ENCODE results near the gene KHSRP. TPM values are rescaled to one million over a fixed set of nuclear protein-coding genes. Genes with fewer than 3 reads are reported as not detected.
"Not testable (repeated sequence)": the region's sequence is repeated elsewhere in the genome, so short reads cannot be mapped to it uniquely, and the experiment has no call there.

Gene KHSRP
- polyA plus RNA-seq, 5 donors = 211 to 355 (median 257) TPM

DNA sequence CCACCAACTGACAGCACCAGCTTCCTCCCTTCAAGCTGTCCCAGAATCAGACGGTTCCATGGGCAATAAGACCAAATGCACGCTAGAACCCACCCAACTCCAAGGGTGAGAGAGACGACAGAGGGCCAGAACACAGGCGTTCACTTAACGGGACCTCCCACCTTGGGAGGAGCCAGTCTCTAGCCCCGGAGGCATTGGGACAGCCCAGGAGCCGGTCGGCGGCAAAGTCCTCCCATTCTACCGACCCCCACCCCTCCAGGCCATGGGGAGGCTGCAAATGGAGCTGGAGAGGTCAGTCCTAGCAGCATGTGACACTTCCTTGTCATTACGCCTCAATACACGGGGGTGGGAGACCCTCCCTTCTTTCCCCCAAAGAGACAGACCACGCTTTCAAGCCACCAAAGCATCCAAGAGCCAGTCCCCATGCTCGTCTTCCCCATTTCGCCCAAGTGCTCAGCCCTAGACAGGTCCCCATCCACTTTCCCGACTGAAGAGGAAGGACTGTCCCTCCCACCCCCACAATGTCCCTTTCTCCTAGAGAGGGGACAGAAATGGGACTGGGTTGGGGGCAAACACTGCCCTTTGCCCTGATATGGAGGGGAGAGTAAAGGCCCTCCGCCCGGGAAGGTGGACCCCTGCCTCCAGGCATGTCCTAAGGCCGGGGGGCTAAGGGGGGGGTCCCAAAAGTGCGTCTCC, 964 bp downstream of the KHSRP start:
- peak in 1 of 2 donors; percentile 31 for DNase-seq

DNA sequence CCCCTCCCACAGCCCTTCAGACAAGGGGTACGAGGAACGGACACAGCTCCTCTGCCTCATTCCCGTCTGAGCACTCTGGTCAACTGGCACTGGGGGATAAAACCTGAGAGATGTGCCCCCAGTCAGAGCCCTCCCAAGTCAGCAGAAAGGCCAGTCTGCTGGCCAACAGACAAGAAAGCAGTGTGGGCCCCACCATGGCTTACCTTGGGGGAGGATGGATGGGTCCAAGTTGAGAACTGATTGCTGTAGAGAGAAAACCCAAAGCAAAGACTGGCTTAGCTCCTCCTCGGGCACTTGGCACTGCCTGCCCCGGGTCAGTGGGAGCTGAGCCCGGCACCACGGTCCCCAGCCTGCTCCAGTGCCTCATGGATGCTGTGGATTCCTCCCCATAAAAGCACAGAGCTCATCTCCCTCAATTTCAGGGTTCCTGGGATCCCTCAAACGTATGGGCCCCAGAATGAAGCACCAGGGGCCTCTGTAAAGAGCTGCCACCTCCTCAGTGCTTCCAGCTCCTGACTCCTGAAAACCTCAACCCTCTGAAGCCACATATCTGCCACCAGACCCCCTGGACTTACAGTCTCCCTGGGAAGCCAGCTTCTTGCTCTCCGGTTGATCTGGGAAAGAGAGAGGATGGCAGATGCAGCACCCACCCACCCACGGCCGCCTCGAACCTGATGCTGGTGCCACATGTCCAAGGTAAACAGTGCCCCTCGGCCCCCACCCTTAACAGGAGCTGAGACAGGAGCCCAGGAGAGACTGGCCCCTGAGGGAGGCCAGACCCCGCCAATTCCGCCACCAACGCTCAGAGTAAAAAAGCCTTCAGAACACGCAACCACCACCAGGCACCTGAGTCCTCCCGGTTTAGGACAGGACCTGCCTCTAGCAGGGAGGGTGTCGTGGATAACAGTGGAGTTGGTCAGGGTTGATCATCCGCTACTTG, 3.3 kb downstream of the KHSRP start:
- DNase-seq = no peak

DNA sequence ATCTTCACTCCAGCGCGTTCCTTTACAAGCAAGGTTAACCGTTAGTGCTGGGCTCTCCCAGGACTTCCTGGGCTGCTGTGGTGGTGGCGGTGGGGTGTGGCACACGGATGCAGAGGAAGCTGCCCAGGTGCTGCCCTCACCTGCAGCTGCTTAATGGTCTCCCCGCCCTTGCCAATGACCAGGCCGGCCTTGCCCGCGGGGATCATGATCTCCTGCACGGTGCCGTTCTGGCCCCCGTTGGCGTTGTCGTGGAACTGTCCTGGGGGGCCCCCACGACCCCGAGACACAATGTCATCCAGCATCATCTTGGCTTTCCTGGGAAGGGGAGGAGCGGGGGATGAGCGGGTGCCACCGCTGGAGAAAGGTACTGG, 6.1 kb downstream of the KHSRP start:
- DNase-seq = no peak

DNA sequence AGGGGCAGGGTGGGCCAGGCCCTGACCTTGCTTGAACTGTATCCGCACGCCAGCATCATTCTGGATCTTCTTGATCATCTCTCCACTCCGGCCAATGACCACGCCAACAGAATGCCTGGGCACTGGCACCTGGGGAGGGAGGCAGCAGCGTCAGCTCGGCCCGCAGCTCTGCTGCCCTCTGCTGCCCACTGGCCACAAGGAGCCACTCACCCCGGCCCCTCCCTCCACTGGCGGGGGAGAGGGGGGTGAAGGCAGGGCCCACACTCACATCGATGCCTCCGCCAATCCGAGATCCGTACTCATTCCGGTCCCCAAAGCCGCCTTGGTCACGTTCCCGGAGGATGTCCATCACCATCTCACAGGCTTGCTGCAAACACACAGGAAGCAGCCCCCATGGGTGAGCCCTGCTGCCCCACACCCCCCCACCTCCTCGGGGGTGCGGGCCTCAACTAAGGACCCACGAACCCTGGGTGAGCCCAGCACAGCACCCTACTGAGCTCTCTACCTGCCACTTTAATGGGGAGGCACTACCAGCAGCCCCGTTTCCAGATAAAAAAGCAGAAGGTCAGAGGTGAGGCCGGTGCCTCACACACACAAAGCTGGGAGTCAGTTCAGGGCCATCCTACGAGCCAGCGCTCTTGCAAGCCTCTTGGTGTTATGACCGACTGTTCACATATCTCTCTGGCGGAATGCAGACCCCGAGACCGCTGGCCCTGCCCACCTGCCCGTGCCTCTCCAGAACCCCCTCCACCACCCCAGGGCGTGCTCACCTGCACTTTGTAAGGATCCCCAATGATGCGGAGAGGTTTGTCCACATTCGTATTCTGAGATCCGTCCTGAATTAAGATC, 6.7 kb downstream of the KHSRP start:
- DNase-seq = no peak

DNA sequence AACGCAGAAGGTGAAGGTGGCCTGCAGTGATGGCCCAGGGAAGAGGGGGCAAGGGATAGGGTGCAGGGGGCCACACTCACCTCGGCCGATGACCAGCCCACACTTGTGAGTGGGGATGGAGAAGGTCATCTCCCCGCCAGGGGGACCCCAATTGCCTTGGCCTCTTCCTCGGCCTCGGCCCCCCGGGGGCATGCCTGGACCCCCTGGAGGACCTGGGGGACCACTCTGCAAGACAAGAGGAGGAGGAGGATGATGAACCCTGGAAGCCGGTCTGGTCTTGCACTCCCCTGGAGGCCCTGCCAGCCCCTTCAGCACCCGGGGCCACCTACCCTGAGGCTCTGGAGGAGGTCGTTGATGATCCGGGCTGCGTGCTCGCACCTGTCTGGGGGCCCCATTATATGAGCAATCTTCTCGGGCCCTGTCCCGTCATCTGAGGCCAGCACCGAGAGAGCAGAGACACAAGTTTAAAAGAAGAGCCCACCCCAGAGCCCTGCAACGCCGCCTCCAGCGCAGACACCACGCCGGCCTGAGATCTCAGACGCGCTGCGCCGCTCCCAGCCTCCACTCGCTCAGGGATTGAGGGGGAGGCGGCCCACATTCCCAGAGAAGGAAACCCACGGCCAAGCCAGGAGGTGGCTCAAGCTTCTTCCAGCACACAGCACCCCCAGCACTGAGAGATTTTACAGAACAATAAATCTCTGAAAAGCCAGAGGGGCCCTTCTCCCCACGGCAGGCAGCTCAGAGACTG, 7.8 kb downstream of the KHSRP start:
- no peak for DNase-seq

DNA sequence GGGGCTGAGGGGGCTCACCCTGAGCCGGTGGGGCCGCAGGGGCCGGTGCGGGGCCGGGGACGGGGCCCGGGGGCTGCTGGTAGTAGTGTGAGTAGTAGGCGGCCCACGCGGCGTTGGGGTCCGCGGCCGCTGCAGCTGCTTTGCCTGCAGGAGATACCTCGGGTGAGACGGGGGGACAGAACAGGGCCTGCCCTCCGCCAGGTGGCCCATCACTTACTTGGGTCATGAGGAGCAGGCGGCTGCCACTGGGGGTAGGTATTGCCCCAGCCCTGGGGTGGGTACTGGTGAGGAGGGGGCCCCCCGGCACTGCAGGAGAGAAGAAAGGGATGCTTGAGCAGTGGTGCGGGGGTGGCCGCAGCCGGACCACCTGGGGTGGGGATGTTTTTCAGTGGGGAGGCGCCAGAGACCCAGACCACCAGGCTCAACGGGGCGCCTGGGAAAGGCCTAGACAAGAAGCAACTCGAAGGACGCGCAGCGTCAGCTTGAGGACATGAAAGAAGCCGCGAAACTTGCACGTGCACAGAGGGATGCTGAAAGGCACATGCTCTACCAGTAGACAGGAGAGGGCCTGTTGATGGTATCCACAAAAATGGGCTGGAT, 8.9 kb downstream of the KHSRP start:
- no peak for DNase-seq

DNA sequence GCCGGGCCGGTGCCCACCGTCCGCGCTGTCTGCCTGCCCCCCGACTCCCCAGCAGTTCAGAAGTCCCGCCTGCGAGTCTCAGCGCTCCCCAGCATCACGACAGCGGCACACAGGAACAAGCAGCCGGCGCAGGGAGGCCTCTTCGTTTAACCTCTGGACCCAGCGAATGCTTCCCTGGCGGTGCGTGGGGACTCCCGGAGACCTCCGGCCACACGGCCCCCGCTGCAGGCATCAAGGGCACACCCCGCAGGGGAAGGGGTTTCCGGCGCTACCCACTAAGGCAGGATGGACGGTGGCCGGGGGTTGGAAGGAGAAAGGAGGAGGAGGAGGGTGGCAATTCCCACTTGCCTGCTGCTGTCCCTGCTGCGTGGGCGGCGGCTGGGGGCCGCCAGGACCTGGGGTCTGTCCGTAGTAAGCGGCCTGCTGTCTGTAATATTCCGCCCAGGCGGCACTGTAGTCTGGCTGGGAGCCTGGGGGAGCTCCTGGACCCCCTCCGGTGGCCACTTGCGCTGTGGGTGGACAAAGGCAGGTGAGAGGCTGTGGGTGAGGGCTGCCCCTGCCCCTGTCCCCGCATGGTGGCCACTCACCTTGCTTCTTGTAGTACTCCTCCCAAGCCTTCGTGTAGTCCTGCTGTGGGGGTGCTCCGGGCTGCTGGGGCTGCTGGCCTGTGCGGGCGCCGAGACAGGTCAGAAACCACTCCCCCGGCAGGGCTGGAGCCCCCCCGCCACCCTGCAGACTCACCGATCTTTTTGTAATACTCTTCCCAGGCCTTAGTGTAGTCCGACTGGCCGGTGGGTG, 9.6 kb downstream of the KHSRP start:
- no peak for DNase-seq

DNA sequence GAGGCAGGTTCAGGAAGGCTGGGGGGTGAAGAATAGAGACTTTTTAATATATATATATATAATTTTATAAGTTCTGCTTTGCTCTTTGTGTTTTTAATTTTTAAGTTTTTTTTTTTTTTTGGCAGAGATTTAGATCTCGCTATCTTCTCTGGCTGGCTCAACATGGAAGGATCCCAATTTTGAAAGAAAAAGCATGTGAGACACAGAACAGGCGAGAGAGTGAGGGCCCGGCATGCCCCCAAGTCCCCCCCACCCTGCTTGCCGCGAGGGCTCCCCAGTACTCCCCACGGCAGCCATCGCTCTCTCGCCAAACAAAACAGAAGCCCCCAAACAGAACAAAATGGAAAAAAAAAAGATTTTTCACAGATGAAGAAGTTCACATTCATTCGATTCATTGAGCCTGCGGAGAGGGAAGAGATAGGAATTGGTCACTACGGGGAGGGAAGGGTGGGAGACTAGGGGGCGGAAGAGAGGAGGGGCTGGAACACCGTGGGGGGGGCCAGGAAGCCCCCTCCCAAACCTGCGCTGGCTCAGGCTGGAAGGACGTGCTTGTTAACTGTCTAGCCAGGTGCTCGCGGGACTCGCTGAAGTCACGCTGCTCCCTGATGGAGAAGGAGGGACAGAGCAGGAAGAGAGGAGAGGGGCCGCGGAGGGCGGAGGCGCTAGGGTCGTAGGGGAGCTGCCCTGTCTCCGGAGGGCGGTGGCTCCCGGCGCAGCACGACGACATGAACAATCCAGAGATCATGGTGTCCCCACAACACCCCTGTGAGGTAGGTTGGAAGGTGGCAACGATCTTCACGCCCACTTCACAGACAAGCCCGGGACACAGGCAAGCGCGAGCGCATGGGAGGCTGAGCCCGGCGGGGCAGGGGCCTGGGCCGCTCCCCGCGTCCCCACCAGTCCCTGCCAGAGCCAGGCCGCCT, 10.6 kb downstream of the KHSRP start:
- DNase-seq = no peak

DNA sequence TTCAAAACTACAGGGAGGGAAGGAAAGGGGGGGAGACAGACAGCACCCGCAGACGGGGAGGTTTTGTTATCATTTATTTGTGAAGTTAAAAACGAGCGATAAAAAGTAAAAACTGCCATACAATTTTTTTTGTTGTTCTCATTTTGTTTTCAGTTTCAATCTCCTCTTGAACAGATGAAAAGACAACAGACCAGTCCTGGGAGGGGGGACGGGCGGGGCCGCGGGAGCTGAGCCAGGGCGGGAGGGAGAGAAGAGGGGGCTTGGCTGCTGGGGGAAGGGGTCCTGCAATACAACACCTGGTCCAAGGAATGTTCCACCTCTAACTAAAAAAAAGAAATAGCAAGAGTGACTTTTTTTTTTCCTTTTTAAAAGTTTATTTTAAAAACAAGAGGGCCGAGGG, 11.3 kb downstream of the KHSRP start:
- DNase-seq = no peak

DNA sequence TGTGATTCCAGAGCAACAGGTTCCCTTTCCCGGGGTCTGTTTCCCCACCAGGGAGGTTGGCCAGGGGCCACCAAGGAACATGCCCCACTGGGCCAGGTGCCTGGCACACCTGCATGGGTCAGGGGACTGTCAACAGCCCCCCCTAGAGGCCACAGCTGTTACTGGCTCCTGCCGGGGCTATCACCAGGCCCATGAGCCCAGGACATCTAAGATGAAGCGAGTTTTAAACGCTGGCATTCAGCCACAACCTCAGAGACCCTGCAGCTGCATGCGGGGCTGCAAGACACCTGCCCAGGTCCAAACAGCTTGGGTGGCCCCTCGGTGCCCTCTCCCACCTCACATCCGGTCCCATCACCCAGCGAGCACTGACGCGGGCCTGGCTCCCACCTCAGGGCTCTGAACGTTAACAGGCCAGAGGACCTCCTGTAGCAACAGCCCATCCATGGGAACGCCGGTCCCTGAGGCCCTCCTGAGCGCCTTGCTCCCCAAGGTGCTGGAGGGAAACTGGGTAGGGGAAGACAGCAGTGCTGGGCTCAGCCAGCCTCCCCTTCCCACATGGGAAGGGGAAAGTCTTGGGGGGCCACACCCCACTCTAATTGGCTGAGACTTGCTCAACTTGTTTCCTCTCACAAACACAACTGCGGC, 12.0 kb downstream of the KHSRP start:
- DNase-seq = peak in 1 of 2 donors; percentile 69

DNA sequence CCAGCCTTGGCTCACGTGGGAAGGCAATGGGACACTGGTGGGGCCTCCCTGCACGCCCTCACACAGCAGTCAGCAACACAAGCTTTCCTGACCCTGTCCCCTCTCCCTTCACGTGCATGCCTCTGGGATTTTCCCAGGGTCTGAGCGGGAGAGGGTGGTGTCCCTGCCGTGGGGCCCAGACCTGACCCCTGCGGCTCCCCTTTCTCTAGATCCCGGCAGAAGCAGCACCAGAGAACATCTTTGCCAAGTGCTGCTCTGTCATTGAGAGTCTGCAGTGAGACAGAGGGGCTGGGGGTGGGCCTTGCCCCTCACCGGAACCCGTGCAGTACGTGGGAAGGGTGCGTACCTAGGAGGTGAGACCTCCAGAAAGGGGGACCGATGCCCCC, 12.6 kb downstream of the KHSRP start:
- DNase-seq = no peak

DNA sequence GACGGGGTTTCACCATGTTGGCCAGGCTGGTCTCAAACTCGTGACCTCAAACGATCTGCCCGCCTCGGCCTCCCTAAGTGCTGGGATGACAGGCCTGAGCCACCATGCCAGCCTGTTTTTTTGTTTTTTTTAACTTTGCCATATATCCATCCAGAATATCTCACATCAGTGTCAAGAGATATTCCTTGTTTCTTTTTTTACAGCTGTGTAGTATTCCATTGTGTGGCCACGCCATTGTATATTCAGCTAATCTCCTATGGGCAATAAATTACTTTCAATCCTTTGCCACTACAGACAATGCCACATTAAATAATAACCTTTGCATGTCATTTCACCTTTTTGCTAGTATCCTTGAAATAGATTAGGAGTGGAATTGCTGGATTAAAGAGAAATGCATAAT, 15.3 kb downstream of the KHSRP start:
- no peak for DNase-seq

DNA sequence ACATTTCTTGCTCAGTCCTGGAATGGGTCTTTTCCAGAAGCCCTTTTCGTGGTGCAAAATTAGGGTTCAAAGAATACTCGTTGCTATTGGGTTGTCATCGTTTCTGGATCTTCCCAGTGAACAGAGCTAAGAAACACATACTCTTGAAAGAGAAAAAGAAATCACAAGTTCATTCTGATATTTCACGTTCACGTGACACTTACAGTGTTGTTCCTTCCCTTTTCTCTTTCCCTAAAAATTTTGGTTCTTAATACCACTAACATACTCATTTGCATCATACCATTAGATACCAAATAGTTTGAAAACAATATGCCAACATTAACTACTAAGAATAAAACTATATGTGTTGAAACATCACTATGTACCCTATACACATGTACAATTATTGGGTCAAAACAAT, 18.2 kb downstream of the KHSRP start:
- no peak for DNase-seq

DNA sequence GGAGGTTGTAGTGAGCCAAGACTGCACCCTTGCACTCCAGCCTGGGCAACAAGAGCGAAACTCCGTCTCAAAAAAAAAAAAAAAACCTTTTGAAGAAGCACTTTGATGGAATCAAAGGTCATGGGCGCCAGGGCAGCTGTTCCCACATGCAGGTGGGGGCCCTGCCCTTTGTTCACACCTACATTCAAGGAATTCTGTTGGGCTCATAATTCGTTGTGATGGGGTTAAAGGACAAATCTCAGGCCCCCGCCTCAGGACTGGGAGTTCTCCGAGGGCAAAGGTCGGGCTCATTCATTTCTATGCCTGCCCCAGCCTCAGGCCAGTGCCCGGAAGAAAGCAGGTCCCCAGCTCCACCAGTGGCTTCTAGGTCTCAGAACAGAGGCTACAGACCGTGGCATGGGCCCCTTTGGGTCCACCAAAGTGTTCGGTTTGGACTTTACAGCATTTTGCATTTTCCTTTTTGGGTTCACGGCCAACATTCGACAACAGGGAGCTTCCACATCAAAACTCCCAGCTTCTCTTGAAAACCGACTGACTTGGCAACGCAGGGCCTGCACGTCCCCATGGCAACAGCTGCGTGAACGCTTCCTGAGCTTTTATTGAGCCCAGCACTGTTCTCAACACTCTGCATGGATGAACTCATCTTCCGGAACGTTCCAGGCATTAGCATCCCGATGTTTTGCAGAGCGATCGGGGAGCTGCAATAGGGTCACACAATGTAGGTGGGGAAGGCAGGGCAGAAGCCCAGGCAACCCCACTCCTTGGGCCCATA, 21.6 kb downstream of the KHSRP start:
- peak in 1 of 2 donors; percentile 77 for DNase-seq

DNA sequence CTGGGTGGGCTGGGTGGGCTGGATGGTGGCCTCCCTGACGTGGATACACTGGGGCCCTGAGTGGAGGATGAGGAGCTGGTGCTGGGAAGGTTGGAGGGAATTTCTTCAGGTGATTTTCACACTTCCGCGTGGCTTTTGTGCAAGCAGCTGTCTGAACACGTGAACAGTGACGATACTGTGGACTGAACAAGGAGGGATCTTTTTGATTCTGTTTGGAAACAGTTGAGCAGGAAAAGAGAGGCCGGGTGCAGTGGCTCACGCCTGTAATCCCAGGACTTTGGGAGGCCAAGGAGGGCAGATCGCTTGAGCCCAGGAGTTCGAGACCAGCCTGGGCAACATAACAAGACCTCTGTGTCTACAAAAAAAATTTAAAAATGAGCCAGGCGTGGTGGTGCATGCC, 22.6 kb downstream of the KHSRP start:
- no peak for DNase-seq

DNA sequence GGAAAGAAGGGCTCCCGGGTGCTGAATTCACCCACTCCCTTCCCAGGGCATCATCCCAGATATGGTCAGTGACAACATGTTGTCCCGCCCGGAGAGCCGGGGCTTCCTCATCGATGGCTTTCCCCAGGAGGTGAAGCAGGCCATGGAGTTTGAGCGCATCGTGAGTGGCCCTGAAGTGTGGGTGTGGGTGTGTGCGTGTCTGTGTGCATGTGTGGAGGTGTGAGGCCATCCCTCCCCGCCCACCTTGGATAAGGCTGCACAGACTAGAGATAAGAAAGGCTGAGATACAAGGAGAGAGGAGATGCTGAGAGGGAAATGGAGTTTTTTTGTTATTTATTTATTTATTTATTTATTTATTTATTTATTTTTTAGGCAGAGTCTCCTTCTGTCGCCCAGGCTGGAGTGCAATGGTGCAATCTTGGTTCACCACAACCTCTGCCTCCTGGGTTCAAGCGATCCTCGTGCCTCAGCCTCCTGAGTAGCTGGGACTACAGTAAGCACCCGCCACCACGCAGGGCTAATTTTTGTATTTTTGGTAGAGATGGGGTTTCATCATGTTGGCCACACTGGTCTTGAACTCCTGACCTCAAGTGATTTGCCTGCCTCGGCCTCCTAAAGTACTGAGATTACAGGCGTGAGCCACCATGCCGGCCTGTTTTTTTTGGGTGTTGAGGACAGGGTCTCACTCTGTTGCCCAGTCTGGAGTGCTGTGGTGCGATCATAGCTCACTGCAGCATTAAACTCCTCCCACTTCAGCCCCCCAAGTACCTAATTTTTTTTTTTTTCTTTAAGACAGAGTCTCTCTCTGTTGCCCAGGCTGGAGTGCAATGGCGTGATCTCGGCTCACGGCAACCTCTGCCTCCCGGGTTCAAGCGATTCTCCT, 24.3 kb downstream of the KHSRP start:
- not testable (repeated sequence) for DNase-seq

DNA sequence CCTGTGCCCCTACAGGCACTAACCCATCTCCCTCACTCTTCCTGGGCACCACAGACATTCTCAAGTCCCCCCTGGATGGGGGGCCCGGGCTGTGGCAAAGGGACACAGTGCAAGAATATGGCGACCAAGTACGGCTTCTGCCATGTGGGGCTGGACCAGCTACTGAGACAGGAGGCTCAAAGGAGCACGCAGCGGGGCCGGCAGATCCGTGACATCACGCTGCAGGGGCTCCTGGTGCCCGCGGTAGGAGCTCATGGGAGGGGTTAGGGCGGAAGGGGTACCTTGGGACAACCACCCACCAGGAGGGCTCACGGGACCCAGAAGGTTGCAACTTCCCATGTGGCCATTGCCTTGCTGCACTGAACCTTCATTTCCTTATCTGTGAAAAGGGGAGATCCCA, 28.3 kb downstream of the KHSRP start:
- no peak for DNase-seq
